Mesothelial cell of epicardium (in vitro differentiated cells): ENCODE measurements around the gene ELK4. TPM values are rescaled to one million over a fixed set of nuclear protein-coding genes. Genes with fewer than 3 reads are reported as not detected.

Experiments
- DNase-seq, 2 experiments: peaks; one replicate each; pipeline ENCODE4 v3.0.0; 2021; ENCODE audit warnings: low spot score in 2 of 2; ENCODE audit not compliant: unreplicated experiment in 2 of 2
- H3K27ac Mint-ChIP-seq: 2 replicates; pipeline ENCODE4 v1.8.0; 2021; ENCODE audit warnings: mixed read lengths
- H3K27me3 Mint-ChIP-seq: 2 replicates; pipeline ENCODE4 v1.8.0; 2021; ENCODE audit warnings: low read depth, mixed read lengths
- H3K36me3 Mint-ChIP-seq: 2 replicates; pipeline ENCODE4 v1.8.0; 2021; ENCODE audit warnings: mixed read lengths
- H3K4me1 Mint-ChIP-seq: 2 replicates; pipeline ENCODE4 v1.8.0; 2021; ENCODE audit warnings: mixed read lengths
- H3K4me3 Mint-ChIP-seq: 2 replicates; pipeline ENCODE4 v1.8.0; 2021; ENCODE audit warnings: mild to moderate bottlenecking, moderate library complexity, mixed read lengths
- H3K9me3 Mint-ChIP-seq: 2 replicates; pipeline ENCODE4 v1.8.0; 2021; ENCODE audit warnings: mixed read lengths
- total RNA-seq: library from RNA; stranded (reverse); gene quantifications from 3 replicates; pipeline ENCODE4 v1.2.1, GENCODE V29; 2021
- TF ChIP-seq, protein P1 (sequence below): fragments of 200-600 bp; sonication (generic); IDR thresholded peaks from one replicate; pipeline ENCODE4 v1.5.0; 2021; ENCODE audit warnings: antibody characterized with exemption; ENCODE audit not compliant: unreplicated experiment

Gene ELK4
- total RNA-seq, 1 donor from 2014 or later = 36.8 TPM

DNA sequence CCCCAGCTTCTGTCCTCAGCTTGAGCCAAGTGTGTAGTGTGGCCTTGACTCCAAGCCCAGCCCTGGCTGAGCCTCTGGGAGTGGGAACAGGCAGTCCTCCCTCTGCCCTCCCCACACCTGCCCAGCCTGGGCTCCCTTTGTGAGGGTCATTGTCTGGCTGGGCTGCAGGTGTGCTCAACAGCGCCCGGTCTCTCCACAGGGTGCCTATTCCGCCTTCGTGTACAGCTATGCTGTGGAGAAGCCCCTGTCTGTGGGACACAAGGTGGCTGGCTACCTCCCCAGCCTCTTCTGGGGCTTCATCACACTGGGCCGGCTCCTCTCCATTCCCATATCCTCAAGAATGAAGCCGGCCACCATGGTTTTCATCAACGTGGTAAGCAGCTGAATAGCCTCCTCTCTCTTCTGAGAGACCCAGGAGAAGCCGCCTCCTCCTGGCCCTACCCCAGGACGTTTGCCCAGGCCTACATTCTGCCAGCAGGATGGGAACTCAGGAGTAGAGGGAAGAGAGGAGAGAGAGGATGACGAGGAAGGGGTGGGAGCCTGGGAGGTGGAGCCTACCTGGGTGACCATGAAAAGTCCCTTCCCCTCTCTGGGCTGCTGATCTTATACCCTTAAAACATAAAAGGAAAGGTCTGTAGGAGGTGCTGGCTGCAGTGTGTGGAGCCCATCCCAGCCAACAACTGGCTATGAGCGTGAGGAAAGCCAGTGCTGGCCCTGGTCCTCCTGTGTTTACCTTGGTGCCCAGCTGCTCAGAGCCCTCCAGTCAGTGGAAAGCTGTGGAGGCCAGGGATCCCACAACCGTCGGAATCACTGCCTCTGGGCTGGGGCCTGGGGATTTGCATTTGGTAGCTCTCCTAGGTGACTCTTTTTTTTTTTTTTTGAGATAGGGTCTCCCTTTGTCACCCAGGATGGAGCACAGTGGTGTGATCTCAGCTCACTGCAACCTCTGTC, 45.7 kb downstream of the ELK4 start:
- no peaks in the 10 kb centered on the region for H3K9me3 Mint-ChIP-seq
- H3K27ac Mint-ChIP-seq = no peak overlapping the region
- no peaks in the 10 kb centered on the region for H3K36me3 Mint-ChIP-seq
- DNase-seq = no peak
- H3K4me3 Mint-ChIP-seq = no peak overlapping the region
- TF ChIP-seq, protein P1, sequence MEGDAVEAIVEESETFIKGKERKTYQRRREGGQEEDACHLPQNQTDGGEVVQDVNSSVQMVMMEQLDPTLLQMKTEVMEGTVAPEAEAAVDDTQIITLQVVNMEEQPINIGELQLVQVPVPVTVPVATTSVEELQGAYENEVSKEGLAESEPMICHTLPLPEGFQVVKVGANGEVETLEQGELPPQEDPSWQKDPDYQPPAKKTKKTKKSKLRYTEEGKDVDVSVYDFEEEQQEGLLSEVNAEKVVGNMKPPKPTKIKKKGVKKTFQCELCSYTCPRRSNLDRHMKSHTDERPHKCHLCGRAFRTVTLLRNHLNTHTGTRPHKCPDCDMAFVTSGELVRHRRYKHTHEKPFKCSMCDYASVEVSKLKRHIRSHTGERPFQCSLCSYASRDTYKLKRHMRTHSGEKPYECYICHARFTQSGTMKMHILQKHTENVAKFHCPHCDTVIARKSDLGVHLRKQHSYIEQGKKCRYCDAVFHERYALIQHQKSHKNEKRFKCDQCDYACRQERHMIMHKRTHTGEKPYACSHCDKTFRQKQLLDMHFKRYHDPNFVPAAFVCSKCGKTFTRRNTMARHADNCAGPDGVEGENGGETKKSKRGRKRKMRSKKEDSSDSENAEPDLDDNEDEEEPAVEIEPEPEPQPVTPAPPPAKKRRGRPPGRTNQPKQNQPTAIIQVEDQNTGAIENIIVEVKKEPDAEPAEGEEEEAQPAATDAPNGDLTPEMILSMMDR = no peak
- no peaks in the 10 kb centered on the region for H3K4me1 Mint-ChIP-seq
- H3K27me3 Mint-ChIP-seq = peaks cover 19% of the 10 kb centered on the region

DNA sequence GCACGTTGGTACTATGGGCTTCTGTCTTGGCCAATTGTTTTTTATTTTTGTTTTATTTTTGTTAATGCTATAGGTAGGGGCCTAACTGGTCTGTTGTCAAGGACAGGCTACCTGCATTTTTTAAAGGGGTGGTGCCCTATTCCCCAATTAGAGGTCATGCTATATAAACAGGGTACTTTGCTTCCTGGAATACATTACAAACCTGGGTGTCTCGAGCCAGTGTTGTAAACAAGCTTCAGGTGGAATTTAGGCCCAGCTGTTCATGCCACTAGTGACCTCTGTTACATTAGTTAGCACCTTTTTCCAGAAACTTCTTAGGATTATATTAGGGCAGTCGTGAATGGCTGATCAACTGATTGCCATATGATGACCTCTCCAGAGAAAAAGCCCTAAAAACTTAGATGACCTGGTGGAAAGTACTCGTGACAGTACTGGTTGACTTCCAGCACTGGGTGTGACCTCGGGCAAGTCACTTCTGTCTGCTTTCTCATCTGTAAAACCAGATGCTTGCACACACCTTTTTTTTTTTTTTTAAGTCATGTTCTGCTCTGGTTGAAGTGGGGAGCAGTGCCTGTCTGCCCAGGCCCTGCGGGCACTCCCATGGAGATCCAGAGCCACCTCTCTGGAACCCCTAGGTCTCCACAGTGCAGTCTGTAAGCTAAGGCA, 46.5 kb downstream of the ELK4 start:
- H3K36me3 Mint-ChIP-seq = no peaks in the 10 kb centered on the region
- H3K27ac Mint-ChIP-seq = no peak overlapping the region
- no peak for DNase-seq
- no peaks in the 10 kb centered on the region for H3K9me3 Mint-ChIP-seq
- H3K27me3 Mint-ChIP-seq = peaks cover 25% of the 10 kb centered on the region
- no peak overlapping the region for H3K4me3 Mint-ChIP-seq
- no peaks in the 10 kb centered on the region for H3K4me1 Mint-ChIP-seq
- TF ChIP-seq, protein P1 = no peak

DNA sequence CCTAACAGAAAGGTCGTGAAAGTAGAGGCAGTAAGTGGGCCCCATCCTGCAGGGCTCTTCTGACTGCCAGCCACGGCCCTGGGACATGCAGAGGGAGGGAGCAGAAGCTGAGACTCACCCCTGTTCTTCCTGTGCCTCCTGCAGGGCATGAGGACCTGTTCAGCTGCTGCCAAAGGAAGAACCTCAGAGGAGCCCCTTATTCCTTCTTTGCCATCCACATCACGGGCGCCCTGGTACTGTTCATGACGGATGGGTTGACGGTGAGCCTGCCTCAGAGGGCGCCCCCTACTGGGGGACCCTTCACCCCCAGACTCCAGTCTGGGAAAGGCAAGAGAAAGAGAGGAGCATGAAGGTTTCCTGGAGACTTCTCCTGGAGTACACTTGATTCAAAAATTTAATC, 47.1 kb downstream of the ELK4 start:
- H3K27ac Mint-ChIP-seq = no peak overlapping the region
- H3K36me3 Mint-ChIP-seq = no peaks in the 10 kb centered on the region
- no peak for DNase-seq
- TF ChIP-seq, protein P1 = peak; percentile 55
- peaks cover 27% of the 10 kb centered on the region for H3K27me3 Mint-ChIP-seq
- H3K4me3 Mint-ChIP-seq = no peak overlapping the region
- no peaks in the 10 kb centered on the region for H3K9me3 Mint-ChIP-seq
- no peaks in the 10 kb centered on the region for H3K4me1 Mint-ChIP-seq

DNA sequence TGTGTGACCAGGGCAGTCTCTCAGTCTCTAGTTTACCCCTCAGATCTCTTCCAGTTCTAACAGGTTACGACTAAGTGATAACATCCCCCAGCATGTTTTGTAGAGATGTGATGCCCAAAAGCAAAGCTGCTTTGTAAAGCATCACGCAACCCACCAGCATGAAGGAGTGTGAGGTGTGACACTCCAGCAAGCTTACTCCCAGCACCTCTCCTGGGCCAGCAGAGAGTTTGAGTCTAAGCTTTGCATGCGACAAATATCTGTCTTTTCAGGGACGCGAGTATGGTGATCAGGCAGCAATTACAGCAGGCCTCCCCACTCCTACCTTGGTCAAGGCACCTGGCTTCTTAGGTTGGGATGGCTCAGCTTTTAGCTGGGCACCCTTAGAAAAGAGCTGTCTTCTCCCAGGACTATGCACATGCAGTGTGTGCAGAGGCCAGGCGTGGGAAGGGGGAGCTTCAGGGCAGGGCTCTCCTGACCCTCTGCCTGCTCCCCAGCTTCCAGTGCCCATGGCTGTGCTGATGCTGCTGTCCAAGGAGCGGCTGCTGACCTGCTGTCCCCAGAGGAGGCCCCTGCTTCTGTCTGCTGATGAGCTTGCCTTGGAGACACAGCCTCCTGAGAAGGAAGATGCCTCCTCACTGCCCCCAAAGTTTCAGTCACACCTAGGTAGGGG, 48.2 kb downstream of the ELK4 start:
- H3K9me3 Mint-ChIP-seq = no peaks in the 10 kb centered on the region
- H3K4me1 Mint-ChIP-seq = peaks cover 3% of the 10 kb centered on the region
- H3K36me3 Mint-ChIP-seq = no peaks in the 10 kb centered on the region
- H3K27me3 Mint-ChIP-seq = peaks cover 36% of the 10 kb centered on the region
- no peak overlapping the region for H3K27ac Mint-ChIP-seq
- TF ChIP-seq, protein P1 = no peak
- no peak overlapping the region for H3K4me3 Mint-ChIP-seq
- DNase-seq = no peak

GRCh38 chr1:205582471-205583291, 49.1 kb downstream of the ELK4 start:
- no peak overlapping the region for H3K4me3 Mint-ChIP-seq
- no peak overlapping the region for H3K27ac Mint-ChIP-seq
- peaks cover 45% of the 10 kb centered on the region for H3K27me3 Mint-ChIP-seq
- DNase-seq = no peak
- H3K9me3 Mint-ChIP-seq = no peaks in the 10 kb centered on the region
- TF ChIP-seq, protein P1 = no peak
- peaks cover 11% of the 10 kb centered on the region for H3K4me1 Mint-ChIP-seq
- H3K36me3 Mint-ChIP-seq = no peaks in the 10 kb centered on the region
